Measurements from ENCODE around the gene RGS14. TPM values are rescaled to one million over a fixed set of nuclear protein-coding genes. Genes with fewer than 3 reads are reported as not detected.

The RGS14 gene
- total and polyA plus RNA-seq, 2 experiments from 2014 or later: 23.5 to 37.9 TPM

DNA sequence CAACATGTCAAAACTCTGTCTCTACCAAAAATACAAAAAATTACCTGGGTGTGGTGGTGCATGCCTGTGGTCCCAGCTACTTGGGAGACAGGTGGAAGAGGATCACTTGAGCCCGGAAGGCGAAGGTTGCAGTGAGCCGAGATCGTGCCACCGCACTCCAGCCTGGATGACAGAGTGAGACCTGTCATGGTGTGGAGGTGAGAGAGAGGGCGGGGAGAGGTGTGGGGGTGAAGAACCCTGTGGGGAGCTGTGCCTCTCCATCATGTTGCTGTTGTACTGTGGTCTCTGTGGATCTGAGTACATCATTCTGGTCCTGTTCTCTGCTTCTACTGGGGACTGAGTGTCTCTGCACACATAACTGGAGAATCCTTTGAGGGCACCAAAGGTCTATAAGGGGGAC lies 15.2 kb downstream of the RGS14 start (continued):
- TF ChIP-seq, protein P1, sequence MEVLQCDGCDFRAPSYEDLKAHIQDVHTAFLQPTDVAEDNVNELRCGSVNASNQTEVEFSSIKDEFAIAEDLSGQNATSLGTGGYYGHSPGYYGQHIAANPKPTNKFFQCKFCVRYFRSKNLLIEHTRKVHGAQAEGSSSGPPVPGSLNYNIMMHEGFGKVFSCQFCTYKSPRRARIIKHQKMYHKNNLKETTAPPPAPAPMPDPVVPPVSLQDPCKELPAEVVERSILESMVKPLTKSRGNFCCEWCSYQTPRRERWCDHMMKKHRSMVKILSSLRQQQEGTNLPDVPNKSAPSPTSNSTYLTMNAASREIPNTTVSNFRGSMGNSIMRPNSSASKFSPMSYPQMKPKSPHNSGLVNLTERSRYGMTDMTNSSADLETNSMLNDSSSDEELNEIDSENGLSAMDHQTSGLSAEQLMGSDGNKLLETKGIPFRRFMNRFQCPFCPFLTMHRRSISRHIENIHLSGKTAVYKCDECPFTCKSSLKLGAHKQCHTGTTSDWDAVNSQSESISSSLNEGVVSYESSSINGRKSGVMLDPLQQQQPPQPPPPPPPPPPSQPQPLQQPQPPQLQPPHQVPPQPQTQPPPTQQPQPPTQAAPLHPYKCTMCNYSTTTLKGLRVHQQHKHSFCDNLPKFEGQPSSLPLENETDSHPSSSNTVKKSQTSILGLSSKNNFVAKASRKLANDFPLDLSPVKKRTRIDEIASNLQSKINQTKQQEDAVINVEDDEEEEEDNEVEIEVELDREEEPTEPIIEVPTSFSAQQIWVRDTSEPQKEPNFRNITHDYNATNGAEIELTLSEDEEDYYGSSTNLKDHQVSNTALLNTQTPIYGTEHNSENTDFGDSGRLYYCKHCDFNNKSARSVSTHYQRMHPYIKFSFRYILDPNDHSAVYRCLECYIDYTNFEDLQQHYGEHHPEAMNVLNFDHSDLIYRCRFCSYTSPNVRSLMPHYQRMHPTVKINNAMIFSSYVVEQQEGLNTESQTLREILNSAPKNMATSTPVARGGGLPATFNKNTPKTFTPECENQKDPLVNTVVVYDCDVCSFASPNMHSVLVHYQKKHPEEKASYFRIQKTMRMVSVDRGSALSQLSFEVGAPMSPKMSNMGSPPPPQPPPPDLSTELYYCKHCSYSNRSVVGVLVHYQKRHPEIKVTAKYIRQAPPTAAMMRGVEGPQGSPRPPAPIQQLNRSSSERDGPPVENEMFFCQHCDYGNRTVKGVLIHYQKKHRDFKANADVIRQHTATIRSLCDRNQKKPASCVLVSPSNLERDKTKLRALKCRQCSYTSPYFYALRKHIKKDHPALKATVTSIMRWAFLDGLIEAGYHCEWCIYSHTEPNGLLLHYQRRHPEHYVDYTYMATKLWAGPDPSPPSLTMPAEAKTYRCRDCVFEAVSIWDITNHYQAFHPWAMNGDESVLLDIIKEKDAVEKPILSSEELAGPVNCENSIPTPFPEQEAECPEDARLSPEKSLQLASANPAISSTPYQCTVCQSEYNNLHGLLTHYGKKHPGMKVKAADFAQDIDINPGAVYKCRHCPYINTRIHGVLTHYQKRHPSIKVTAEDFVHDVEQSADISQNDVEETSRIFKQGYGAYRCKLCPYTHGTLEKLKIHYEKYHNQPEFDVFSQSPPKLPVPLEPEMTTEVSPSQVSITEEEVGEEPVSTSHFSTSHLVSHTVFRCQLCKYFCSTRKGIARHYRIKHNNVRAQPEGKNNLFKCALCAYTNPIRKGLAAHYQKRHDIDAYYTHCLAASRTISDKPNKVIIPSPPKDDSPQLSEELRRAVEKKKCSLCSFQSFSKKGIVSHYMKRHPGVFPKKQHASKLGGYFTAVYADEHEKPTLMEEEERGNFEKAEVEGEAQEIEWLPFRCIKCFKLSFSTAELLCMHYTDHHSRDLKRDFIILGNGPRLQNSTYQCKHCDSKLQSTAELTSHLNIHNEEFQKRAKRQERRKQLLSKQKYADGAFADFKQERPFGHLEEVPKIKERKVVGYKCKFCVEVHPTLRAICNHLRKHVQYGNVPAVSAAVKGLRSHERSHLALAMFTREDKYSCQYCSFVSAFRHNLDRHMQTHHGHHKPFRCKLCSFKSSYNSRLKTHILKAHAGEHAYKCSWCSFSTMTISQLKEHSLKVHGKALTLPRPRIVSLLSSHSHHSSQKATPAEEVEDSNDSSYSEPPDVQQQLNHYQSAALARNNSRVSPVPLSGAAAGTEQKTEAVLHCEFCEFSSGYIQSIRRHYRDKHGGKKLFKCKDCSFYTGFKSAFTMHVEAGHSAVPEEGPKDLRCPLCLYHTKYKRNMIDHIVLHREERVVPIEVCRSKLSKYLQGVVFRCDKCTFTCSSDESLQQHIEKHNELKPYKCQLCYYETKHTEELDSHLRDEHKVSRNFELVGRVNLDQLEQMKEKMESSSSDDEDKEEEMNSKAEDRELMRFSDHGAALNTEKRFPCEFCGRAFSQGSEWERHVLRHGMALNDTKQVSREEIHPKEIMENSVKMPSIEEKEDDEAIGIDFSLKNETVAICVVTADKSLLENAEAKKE (CRISPR knock-in tag; IDR thresholded peaks at IDR 0.05): no peak
- TF ChIP-seq CREB1 (CRISPR knock-in tag; IDR thresholded peaks at IDR 0.05; ENCODE audit: low read depth): no peak
- TF ChIP-seq ZNF331 (CRISPR knock-in tag; IDR thresholded peaks at IDR 0.05; ENCODE audit: low read depth): no peak
- no peak for TF ChIP-seq JUNB (IDR thresholded peaks at IDR 0.05; ENCODE audit: unreplicated experiment)
- TF ChIP-seq STAT1 (IDR thresholded peaks at IDR 0.05; ENCODE audit: unreplicated experiment): no peak
- no peak for TF ChIP-seq EZH2 (IDR thresholded peaks at IDR 0.05; ENCODE audit: low read depth, unreplicated experiment)
- TF ChIP-seq EZH2phosphoT487 (IDR thresholded peaks at IDR 0.05; ENCODE audit: unreplicated experiment): no peak
- TF ChIP-seq, protein P2, sequence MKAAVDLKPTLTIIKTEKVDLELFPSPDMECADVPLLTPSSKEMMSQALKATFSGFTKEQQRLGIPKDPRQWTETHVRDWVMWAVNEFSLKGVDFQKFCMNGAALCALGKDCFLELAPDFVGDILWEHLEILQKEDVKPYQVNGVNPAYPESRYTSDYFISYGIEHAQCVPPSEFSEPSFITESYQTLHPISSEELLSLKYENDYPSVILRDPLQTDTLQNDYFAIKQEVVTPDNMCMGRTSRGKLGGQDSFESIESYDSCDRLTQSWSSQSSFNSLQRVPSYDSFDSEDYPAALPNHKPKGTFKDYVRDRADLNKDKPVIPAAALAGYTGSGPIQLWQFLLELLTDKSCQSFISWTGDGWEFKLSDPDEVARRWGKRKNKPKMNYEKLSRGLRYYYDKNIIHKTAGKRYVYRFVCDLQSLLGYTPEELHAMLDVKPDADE (IDR thresholded peaks at IDR 0.05): no peak
- TF ChIP-seq POLR2AphosphoS5 (IDR thresholded peaks at IDR 0.05; ENCODE audit: low read depth): no peak
- no peak for TF ChIP-seq NANOG (IDR thresholded peaks at IDR 0.05; ENCODE audit: borderline replicate concordance)

All from GM23338 (cell line).